ENCODE results near the gene GUSB.

DNA sequence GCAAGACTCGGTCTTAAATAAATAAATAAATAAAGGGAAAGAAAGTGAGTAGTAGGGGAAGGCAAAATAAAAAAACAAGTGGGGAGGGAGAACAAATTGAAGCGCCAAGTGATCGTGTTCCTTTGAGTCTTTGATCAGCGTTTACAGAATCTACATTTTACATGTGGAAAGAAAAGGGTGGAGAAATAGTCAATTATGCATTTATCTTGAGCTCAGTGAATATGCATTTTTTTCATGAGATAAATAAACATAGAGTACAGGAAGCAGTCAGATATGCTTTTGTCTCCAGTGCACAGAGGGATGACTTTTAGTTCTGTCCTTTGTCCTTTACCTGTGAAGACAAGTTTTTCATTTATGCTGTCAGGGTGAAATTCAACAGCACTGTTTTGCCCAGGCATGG is 6.1 kb upstream of the GUSB start:
- TF ChIP-seq, protein P1, sequence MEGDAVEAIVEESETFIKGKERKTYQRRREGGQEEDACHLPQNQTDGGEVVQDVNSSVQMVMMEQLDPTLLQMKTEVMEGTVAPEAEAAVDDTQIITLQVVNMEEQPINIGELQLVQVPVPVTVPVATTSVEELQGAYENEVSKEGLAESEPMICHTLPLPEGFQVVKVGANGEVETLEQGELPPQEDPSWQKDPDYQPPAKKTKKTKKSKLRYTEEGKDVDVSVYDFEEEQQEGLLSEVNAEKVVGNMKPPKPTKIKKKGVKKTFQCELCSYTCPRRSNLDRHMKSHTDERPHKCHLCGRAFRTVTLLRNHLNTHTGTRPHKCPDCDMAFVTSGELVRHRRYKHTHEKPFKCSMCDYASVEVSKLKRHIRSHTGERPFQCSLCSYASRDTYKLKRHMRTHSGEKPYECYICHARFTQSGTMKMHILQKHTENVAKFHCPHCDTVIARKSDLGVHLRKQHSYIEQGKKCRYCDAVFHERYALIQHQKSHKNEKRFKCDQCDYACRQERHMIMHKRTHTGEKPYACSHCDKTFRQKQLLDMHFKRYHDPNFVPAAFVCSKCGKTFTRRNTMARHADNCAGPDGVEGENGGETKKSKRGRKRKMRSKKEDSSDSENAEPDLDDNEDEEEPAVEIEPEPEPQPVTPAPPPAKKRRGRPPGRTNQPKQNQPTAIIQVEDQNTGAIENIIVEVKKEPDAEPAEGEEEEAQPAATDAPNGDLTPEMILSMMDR (IDR thresholded peaks at IDR 0.05; ENCODE audit: low read length): no peak
- TF ChIP-seq EZH2 (optimal IDR thresholded peaks at IDR 0.05; ENCODE audit: low read depth, low read length): no peak
